Breast epithelium (tissue), 3 donors: ENCODE data around the gene PKDCC.

Experiments used
- POLR2A ChIP-seq: fragments of 450-650 bp; IDR thresholded peaks from one replicate; pipeline ENCODE4 v1.6.1; 2016; ENCODE audit warnings: antibody characterized with exemption, mild to moderate bottlenecking, moderate library complexity
- TF ChIP-seq, protein P1 (sequence below), 3 donors: fragments of 450-650 bp; IDR thresholded peaks; one replicate each; pipeline ENCODE4 v1.5.1; 2016 to 2017; ENCODE audit warnings: antibody characterized with exemption in 3 of 3, mild to moderate bottlenecking in 3 of 3, moderate library complexity in 3 of 3

DNA sequence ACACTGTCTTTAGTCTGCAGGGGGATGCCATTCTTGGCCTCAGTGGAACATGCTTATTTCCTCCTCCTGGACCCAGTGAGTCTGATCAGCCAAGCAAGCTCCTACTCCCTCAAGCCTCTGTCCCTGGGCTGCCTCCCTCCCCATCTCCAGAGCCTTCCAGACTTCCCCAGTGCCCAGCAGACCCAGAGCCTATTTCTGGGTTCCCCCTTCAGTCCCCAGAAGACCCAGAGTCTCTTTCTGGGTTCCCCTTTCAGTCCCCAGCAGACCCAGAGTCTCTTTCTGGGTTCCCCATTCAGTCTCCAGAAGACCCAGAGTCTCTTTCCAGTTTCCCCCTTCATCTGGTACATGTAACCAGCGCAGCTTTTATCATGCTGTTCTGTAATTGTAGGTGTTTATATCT lies 17.0 kb upstream of the PKDCC start:
- TF ChIP-seq, protein P1, sequence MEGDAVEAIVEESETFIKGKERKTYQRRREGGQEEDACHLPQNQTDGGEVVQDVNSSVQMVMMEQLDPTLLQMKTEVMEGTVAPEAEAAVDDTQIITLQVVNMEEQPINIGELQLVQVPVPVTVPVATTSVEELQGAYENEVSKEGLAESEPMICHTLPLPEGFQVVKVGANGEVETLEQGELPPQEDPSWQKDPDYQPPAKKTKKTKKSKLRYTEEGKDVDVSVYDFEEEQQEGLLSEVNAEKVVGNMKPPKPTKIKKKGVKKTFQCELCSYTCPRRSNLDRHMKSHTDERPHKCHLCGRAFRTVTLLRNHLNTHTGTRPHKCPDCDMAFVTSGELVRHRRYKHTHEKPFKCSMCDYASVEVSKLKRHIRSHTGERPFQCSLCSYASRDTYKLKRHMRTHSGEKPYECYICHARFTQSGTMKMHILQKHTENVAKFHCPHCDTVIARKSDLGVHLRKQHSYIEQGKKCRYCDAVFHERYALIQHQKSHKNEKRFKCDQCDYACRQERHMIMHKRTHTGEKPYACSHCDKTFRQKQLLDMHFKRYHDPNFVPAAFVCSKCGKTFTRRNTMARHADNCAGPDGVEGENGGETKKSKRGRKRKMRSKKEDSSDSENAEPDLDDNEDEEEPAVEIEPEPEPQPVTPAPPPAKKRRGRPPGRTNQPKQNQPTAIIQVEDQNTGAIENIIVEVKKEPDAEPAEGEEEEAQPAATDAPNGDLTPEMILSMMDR (IDR thresholded peaks at IDR 0.05) = no peak
- no peak for TF ChIP-seq POLR2A
